ENCODE results near the gene UMOD. TPM values are rescaled to one million over a fixed set of nuclear protein-coding genes. Genes with fewer than 3 reads are reported as not detected.
"Not testable (repeated sequence)": the region's sequence is repeated elsewhere in the genome, so short reads cannot be mapped to it uniquely, and the experiment has no call there.

Gene UMOD
- total RNA-seq, 2 experiments from 2014 or later: not detected

GRCh38 chr16:20312536-20313095 is 39.9 kb downstream of the UMOD start:
- H3K9me3 Mint-ChIP-seq (ENCODE audit: low read depth); H3K36me3 Mint-ChIP-seq; H3K27me3 Mint-ChIP-seq; H3K27ac Mint-ChIP-seq; ATAC-seq; H3K4me1 Mint-ChIP-seq; H3K4me3 Mint-ChIP-seq; DNase-seq: not testable (repeated sequence)
- CTCF ChIA-PET: interaction anchor here (2.1 kb wide), 1 partner anchor 12 kb away, joined by 7 read pairs; no protein-coding TSS in a partner anchor

GRCh38 chr16:20311548-20311947 is 41.0 kb downstream of the UMOD start:
- Mint-ChIP-seq H3K27me3 (no peaks in the 10 kb centered on the region), H3K9me3 (ENCODE audit: low read depth) (no peaks in the 10 kb centered on the region), H3K27ac (no peak overlapping the region), H3K4me3 (no peak overlapping the region), H3K4me1 (no peaks in the 10 kb centered on the region), H3K36me3 (no peaks in the 10 kb centered on the region)
- DNase-seq: no peak
- CTCF ChIA-PET: interaction anchor here (2.1 kb wide), 1 partner anchor 11 kb away, joined by 7 read pairs; no protein-coding TSS in a partner anchor
- no peak for ATAC-seq

GRCh38 chr16:20310421-20311395 is 41.8 kb downstream of the UMOD start:
- no peak overlapping the region for H3K27ac Mint-ChIP-seq
- no peaks in the 10 kb centered on the region for H3K4me1 Mint-ChIP-seq
- H3K4me3 Mint-ChIP-seq: no peak overlapping the region
- ATAC-seq (no peak), DNase-seq (no peak)
- CTCF ChIA-PET: interaction anchor here (0.7 to 2.1 kb wide), 2 partner anchors 10 to 73 kb away, joined by 3 to 7 read pairs; no protein-coding TSS in a partner anchor
- no peaks in the 10 kb centered on the region for H3K27me3 Mint-ChIP-seq
- no peaks in the 10 kb centered on the region for H3K36me3 Mint-ChIP-seq
- no peaks in the 10 kb centered on the region for H3K9me3 Mint-ChIP-seq (ENCODE audit: low read depth)

GRCh38 chr16:20309786-20310185 is 42.7 kb downstream of the UMOD start:
- H3K27me3 Mint-ChIP-seq: no peaks in the 10 kb centered on the region
- ATAC-seq (no peak), DNase-seq (no peak)
- CTCF ChIA-PET: no interaction called here
- H3K4me1 Mint-ChIP-seq: no peaks in the 10 kb centered on the region
- H3K9me3 Mint-ChIP-seq (ENCODE audit: low read depth): no peaks in the 10 kb centered on the region
- no peak overlapping the region for H3K4me3 Mint-ChIP-seq
- H3K27ac Mint-ChIP-seq: no peak overlapping the region
- no peaks in the 10 kb centered on the region for H3K36me3 Mint-ChIP-seq

GRCh38 chr16:20308801-20309590 is 43.5 kb downstream of the UMOD start:
- Mint-ChIP-seq H3K27me3 (no peaks in the 10 kb centered on the region), H3K4me1 (no peaks in the 10 kb centered on the region), H3K36me3 (no peaks in the 10 kb centered on the region), H3K27ac (no peak overlapping the region), H3K9me3 (ENCODE audit: low read depth) (no peaks in the 10 kb centered on the region), H3K4me3 (no peak overlapping the region)
- CTCF ChIA-PET: interaction anchor here (1.3 kb wide), 1 partner anchor 77 kb away, joined by 3 read pairs; no protein-coding TSS in a partner anchor
- no peak for DNase-seq
- ATAC-seq: no peak

GRCh38 chr16:20308266-20308665 is 44.2 kb downstream of the UMOD start:
- no peak for ATAC-seq
- no peak for DNase-seq
- H3K4me3 Mint-ChIP-seq: no peak overlapping the region
- H3K27ac Mint-ChIP-seq: no peak overlapping the region
- H3K36me3 Mint-ChIP-seq: no peaks in the 10 kb centered on the region
- no peaks in the 10 kb centered on the region for H3K4me1 Mint-ChIP-seq
- CTCF ChIA-PET: interaction anchor here (1.3 kb wide), 1 partner anchor 77 kb away, joined by 3 read pairs; no protein-coding TSS in a partner anchor
- no peaks in the 10 kb centered on the region for H3K9me3 Mint-ChIP-seq (ENCODE audit: low read depth)
- H3K27me3 Mint-ChIP-seq: no peaks in the 10 kb centered on the region

GRCh38 chr16:20307791-20308190 is 44.7 kb downstream of the UMOD start:
- no peaks in the 10 kb centered on the region for H3K36me3 Mint-ChIP-seq
- H3K27ac Mint-ChIP-seq: no peak overlapping the region
- CTCF ChIA-PET: no interaction called here
- no peaks in the 10 kb centered on the region for H3K9me3 Mint-ChIP-seq (ENCODE audit: low read depth)
- no peaks in the 10 kb centered on the region for H3K27me3 Mint-ChIP-seq
- DNase-seq: no peak
- no peaks in the 10 kb centered on the region for H3K4me1 Mint-ChIP-seq
- ATAC-seq: no peak
- no peak overlapping the region for H3K4me3 Mint-ChIP-seq

- no peak overlapping the region for H3K4me3 Mint-ChIP-seq
- ATAC-seq (no peak), DNase-seq (no peak)
- H3K9me3 Mint-ChIP-seq (ENCODE audit: low read depth): no peaks in the 10 kb centered on the region
- no peaks in the 10 kb centered on the region for H3K27me3 Mint-ChIP-seq
- no peaks in the 10 kb centered on the region for H3K4me1 Mint-ChIP-seq
- H3K36me3 Mint-ChIP-seq: no peaks in the 10 kb centered on the region
- CTCF ChIA-PET: interaction anchor here (1.9 kb wide), 1 partner anchor 400 kb away, joined by 5 read pairs; no protein-coding TSS in a partner anchor
- no peak overlapping the region for H3K27ac Mint-ChIP-seq
Measured at GRCh38 chr16:20307240-20307671, 45.3 kb downstream of the UMOD start.

GRCh38 chr16:20306401-20306800 is 46.1 kb downstream of the UMOD start:
- H3K4me3 Mint-ChIP-seq: no peak overlapping the region
- ATAC-seq: no peak
- no peak for DNase-seq
- no peak overlapping the region for H3K27ac Mint-ChIP-seq
- H3K4me1 Mint-ChIP-seq: no peaks in the 10 kb centered on the region
- H3K27me3 Mint-ChIP-seq: no peaks in the 10 kb centered on the region
- CTCF ChIA-PET: interaction anchor here (1.9 kb wide), 1 partner anchor 399 kb away, joined by 5 read pairs; no protein-coding TSS in a partner anchor
- no peaks in the 10 kb centered on the region for H3K36me3 Mint-ChIP-seq
- no peaks in the 10 kb centered on the region for H3K9me3 Mint-ChIP-seq (ENCODE audit: low read depth)

- Mint-ChIP-seq H3K27ac (no peak overlapping the region), H3K36me3 (no peaks in the 10 kb centered on the region), H3K4me1 (no peaks in the 10 kb centered on the region), H3K4me3 (no peak overlapping the region), H3K9me3 (ENCODE audit: low read depth) (no peaks in the 10 kb centered on the region), H3K27me3 (no peaks in the 10 kb centered on the region)
- CTCF ChIA-PET: interaction anchor here (6.4 kb wide), 1 partner anchor 395 kb away, joined by 65 read pairs; no protein-coding TSS in a partner anchor
- DNase-seq (no peak), ATAC-seq (no peak)
Measured at GRCh38 chr16:20303012-20303411, 49.5 kb downstream of the UMOD start.

GRCh38 chr16:20302389-20302788 is 50.1 kb downstream of the UMOD start:
- no peak for DNase-seq
- ATAC-seq: no peak
- no peak overlapping the region for H3K4me3 Mint-ChIP-seq
- H3K27me3 Mint-ChIP-seq: no peaks in the 10 kb centered on the region
- no peaks in the 10 kb centered on the region for H3K4me1 Mint-ChIP-seq
- no peaks in the 10 kb centered on the region for H3K9me3 Mint-ChIP-seq (ENCODE audit: low read depth)
- CTCF ChIA-PET: interaction anchor here (0.9 to 6.4 kb wide), 4 partner anchors 9 to 403 kb away, joined by 3 to 65 read pairs (median 18); no protein-coding TSS in a partner anchor
- H3K36me3 Mint-ChIP-seq: no peaks in the 10 kb centered on the region
- H3K27ac Mint-ChIP-seq: no peak overlapping the region

- Mint-ChIP-seq H3K4me3 (no peak overlapping the region), H3K4me1 (no peaks in the 10 kb centered on the region), H3K27me3 (no peaks in the 10 kb centered on the region), H3K27ac (no peak overlapping the region), H3K36me3 (no peaks in the 10 kb centered on the region), H3K9me3 (ENCODE audit: low read depth) (no peaks in the 10 kb centered on the region)
- DNase-seq (no peak), ATAC-seq (no peak)
- CTCF ChIA-PET: interaction anchor here (0.9 to 6.4 kb wide), 5 partner anchors 9 to 402 kb away, joined by 3 to 65 read pairs (median 16); no protein-coding TSS in a partner anchor
Measured at GRCh38 chr16:20301840-20302239, 50.7 kb downstream of the UMOD start.
